ENCODE data around the gene TRMT61A.

DNA sequence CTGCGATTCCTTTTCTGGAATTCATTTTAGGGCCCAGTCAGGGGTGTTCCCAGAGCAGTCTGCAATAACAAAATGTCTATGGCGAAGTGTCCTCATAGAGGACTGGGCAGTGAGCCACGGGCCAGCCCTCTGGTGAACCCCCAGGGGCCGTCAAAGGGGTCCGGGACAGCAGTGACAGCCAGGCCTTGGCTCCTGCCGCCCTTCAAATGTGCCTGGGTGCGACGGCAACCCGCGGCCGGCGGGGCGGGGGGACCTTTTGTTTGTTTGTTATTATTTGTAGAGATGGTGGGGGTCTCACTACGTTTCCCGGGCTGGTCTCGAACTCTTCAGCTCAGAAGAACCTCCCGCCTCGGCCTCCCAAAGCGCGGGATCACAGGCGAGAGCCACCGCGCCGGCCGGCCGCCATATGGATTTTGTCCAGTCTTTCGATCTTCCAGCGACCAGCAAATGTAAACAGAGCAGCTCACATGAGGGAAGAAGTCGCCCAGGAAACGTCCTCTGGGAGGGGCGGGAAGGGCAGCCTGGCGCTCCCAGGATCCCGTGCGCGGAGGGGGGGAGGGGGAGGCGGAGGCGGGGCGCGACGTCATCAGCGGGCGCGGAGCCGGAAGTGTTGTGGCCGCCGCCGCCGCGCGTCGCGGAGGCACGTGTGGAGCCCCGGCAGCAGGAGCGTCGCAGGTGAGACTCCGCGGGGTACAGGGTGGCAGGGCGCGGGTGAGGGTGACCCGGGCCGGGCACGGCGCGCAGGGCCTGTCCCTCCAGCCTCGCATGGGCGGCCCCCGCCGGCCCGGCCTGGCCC lies at the start of gene TRMT61A:
- TF ChIP-seq EZH2 (IDR thresholded peaks at IDR 0.05; ENCODE audit: borderline replicate concordance, insufficient read depth, low read length, poor library complexity, severe bottlenecking), result no peak
- TF ChIP-seq, protein P1, sequence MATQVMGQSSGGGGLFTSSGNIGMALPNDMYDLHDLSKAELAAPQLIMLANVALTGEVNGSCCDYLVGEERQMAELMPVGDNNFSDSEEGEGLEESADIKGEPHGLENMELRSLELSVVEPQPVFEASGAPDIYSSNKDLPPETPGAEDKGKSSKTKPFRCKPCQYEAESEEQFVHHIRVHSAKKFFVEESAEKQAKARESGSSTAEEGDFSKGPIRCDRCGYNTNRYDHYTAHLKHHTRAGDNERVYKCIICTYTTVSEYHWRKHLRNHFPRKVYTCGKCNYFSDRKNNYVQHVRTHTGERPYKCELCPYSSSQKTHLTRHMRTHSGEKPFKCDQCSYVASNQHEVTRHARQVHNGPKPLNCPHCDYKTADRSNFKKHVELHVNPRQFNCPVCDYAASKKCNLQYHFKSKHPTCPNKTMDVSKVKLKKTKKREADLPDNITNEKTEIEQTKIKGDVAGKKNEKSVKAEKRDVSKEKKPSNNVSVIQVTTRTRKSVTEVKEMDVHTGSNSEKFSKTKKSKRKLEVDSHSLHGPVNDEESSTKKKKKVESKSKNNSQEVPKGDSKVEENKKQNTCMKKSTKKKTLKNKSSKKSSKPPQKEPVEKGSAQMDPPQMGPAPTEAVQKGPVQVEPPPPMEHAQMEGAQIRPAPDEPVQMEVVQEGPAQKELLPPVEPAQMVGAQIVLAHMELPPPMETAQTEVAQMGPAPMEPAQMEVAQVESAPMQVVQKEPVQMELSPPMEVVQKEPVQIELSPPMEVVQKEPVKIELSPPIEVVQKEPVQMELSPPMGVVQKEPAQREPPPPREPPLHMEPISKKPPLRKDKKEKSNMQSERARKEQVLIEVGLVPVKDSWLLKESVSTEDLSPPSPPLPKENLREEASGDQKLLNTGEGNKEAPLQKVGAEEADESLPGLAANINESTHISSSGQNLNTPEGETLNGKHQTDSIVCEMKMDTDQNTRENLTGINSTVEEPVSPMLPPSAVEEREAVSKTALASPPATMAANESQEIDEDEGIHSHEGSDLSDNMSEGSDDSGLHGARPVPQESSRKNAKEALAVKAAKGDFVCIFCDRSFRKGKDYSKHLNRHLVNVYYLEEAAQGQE (IDR thresholded peaks at IDR 0.05; ENCODE audit: borderline replicate concordance), result peak; percentile 59
- peak; percentile 17 for TF ChIP-seq EP300 (conservative IDR thresholded peaks at IDR 0.05; ENCODE audit: poor library complexity, severe bottlenecking)
- TF ChIP-seq, protein P2, sequence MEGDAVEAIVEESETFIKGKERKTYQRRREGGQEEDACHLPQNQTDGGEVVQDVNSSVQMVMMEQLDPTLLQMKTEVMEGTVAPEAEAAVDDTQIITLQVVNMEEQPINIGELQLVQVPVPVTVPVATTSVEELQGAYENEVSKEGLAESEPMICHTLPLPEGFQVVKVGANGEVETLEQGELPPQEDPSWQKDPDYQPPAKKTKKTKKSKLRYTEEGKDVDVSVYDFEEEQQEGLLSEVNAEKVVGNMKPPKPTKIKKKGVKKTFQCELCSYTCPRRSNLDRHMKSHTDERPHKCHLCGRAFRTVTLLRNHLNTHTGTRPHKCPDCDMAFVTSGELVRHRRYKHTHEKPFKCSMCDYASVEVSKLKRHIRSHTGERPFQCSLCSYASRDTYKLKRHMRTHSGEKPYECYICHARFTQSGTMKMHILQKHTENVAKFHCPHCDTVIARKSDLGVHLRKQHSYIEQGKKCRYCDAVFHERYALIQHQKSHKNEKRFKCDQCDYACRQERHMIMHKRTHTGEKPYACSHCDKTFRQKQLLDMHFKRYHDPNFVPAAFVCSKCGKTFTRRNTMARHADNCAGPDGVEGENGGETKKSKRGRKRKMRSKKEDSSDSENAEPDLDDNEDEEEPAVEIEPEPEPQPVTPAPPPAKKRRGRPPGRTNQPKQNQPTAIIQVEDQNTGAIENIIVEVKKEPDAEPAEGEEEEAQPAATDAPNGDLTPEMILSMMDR (IDR thresholded peaks at IDR 0.05; ENCODE audit: poor library complexity, severe bottlenecking), result no peak
- TF ChIP-seq POLR2AphosphoS5 (IDR thresholded peaks at IDR 0.05), result peak; percentile 78
- peak; percentile 16 for TF ChIP-seq SMC3 (conservative IDR thresholded peaks at IDR 0.05; ENCODE audit: poor library complexity)
- TF ChIP-seq RAD21 (conservative IDR thresholded peaks at IDR 0.05), result no peak
- TF ChIP-seq TAF1 (IDR thresholded peaks at IDR 0.05; ENCODE audit: low read depth), result no peak
- peak; percentile 99 for TF ChIP-seq MXI1 (conservative IDR thresholded peaks at IDR 0.05; ENCODE audit: poor library complexity, severe bottlenecking)

Measured in neural cell (in vitro differentiated cells).